Epithelial cell of esophagus (primary cell): Measurements from ENCODE around the gene HOXD11.

Source experiments
- DNase-seq: peaks from one replicate; pipeline ENCODE4 v3.0.0; 2010; ENCODE audit warnings: low read depth
- H3K4me3 ChIP-seq: 2 replicates; pipeline ENCODE4 v1.5.1; 2011; ENCODE audit warnings: mild to moderate bottlenecking, low read length, control low read depth
- CTCF ChIP-seq: IDR thresholded peaks from 2 replicates; pipeline ENCODE4 v1.5.1; 2011; ENCODE audit warnings: low read depth, mild to moderate bottlenecking, low read length, control low read depth, inconsistent platforms; ENCODE audit not compliant: insufficient read depth; ENCODE audit errors: missing control alignments

The HOXD11 gene

DNA sequence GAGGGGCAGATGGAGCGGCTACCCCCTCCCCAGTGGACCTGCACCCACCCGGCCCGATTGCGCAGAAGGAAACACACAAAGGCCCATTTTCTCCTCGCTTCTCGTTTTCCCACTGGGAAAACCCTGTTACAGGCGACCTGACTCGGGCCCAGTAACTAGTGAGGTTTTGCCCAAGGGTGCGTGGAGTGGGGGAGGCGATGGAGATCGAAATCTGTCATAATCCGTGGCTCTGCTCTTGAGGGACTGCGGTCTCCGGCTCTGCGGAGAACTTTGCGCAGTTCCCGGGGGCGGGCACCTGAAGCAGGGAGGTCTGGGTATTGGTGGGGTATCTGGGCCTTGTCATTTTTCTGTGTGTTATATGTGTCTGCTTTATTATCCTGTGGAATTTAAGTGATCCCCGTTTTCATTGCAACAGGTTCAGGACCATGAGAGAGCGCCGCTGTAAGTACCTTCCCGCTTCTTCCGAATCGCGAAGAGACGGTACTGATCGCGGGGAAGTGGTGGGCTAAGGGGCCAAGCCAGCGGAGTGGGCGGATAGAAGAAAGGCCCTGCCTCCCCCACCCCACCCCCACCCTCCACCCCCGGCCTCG lies 40.2 kb downstream of the HOXD11 start:
- DNase-seq = no peak
- no peak for TF ChIP-seq CTCF
- no peak overlapping the region for H3K4me3 ChIP-seq

- DNase-seq = no peak
- no peak for TF ChIP-seq CTCF
- H3K4me3 ChIP-seq = no peak overlapping the region
Observed at GRCh38 chr2:176147800-176148496, 40.9 kb downstream of the HOXD11 start.

- no peak for DNase-seq
- no peak for TF ChIP-seq CTCF
- no peak overlapping the region for H3K4me3 ChIP-seq
Observed at GRCh38 chr2:176148751-176149421, 41.8 kb downstream of the HOXD11 start.

GRCh38 chr2:176149481-176149938 lies 42.4 kb downstream of the HOXD11 start:
- no peak for DNase-seq
- no peak overlapping the region for H3K4me3 ChIP-seq
- TF ChIP-seq CTCF = no peak

GRCh38 chr2:176149939-176150583 lies 43.0 kb downstream of the HOXD11 start:
- no peak for TF ChIP-seq CTCF
- no peak overlapping the region for H3K4me3 ChIP-seq
- DNase-seq = no peak

DNA sequence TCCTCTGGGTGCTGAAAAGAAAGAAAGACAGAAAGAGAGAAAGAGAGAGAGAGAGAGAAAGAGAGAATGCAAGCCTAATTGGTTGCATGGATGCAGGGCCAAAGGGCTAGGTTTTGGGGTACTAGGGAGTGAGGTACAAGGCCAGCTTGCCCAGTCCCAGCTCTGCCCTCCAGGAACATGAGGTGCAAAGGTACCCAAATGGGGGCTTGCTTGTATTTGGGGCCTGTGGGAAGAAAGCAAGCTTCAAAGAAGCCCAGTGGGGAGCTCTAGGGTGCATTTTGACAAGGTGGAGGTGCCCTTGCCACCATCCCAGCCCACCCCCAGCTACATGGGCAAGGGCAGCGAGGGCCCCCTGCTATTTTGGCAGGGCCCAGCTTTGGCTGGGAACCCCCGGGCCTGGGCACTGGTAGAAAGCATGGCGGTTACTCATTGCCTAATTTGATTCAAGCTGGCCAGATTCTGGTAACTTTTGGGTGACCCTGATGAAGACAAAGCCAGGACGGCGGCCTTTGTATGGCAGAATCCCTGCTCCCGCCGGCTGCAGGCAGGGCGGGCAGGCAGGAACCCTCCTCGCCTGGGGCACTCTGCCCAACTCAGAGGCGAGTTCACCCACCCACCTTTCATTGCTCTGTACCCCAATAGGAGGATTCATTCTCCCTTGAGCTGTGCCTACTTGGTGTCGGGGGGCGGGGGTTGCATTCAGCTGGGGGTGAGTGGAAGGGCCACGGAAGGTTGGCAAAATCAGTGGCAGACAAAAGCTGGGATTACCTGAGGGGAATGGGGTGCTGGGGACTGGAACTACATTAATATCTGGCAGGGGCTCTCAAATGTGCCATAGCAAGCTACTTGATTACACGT lies 43.7 kb downstream of the HOXD11 start:
- no peak for TF ChIP-seq CTCF
- no peak for DNase-seq
- no peak overlapping the region for H3K4me3 ChIP-seq
